ENCODE results near the gene PRPF18. TPM values are rescaled to one million over a fixed set of nuclear protein-coding genes. Genes with fewer than 3 reads are reported as not detected.

PRPF18 gene
- total RNA-seq, 1 experiment from 2014 or later = 57.8 TPM

GRCh38 chr10:13637894-13638293 is 51.1 kb downstream of the PRPF18 start:
- no peak for DNase-seq (ENCODE audit: low spot score)

DNA sequence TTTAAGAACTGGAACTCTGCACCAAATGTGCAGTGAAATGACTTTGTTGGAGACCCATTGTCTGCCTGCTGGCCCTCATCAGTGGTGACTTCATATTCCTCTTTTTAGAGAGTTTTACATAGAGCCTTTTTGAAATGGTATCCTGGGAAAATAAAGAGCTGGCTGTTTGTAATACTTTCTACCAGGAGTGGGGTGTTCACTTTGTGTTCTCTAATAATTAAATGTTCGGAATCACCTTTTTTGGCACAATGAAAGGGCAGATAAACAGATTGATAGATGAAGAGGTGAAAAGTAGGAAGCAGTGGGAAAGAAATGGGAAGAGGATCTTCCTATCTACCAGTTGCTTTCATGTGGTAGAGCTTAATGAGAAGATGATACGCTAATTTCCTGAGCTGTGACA is 55.5 kb downstream of the PRPF18 start:
- no peak for DNase-seq (ENCODE audit: low spot score)

- no peak for DNase-seq (ENCODE audit: low spot score)
Observed at GRCh38 chr10:13643016-13643415, 56.3 kb downstream of the PRPF18 start.

- no peak for DNase-seq (ENCODE audit: low spot score)
Observed at GRCh38 chr10:13644866-13645265, 58.1 kb downstream of the PRPF18 start.

- no peak for DNase-seq (ENCODE audit: low spot score)
Observed at GRCh38 chr10:13648425-13648824, 61.7 kb downstream of the PRPF18 start.

- DNase-seq (ENCODE audit: low spot score) = no peak
Observed at GRCh38 chr10:13649844-13650520, 63.2 kb downstream of the PRPF18 start.

DNA sequence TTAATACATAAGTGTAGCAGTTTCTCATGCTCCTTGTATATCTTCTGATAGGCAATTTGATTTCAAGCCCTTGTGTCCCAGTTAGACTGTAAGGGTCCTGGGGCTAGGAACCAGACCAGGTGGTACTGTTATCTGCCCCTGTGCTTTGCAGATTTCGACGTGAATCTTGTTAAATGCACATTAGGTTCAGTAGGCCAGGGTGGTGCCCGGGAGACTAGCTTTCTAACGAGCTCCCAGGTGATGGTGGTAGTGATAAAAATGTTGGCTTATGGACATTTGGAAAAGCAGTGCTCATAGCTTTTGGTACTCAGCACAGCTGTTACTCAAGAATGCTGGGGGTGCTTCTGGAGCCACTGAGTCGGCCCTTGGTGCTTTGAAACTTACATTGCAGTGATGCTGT is 64.2 kb downstream of the PRPF18 start:
- DNase-seq (ENCODE audit: low spot score) = no peak

DNA sequence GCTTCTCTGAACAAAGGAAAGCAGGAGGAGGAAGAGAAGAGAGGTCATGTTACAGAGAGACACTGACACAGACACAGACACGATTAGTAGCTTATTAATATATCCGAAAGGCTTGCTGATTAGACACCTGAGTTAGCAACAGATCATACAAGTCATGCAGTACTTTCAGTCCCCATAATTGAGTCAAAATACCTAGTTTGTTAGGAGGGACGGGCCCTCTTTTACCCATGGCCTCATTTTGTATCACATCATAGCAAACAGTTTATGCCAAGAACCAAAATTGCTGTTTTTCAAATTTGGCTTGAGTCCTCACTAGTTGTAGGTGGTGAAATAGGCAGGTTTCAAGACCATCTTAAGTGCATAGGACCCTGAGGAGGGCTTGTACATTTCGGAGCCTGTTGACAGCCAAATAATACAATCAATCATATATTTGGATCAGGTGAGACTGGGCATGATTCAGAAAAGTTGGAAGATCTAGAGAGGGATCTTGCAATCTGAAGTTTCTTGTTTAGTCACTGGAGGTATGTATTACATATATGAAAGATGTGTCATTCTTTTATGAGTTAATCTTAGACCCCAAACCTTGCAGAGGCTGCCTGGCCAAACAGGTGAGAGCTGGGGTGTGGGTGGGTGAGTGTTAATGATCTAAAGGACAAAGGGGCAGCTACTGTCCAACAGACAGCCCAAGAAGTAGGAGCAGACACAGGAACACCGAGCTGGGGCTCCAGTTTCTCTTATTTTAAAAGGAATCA is 65.4 kb downstream of the PRPF18 start:
- DNase-seq (ENCODE audit: low spot score) = no peak

- DNase-seq (ENCODE audit: low spot score) = no peak
Observed at GRCh38 chr10:13652860-13653259, 66.1 kb downstream of the PRPF18 start.

- DNase-seq (ENCODE audit: low spot score) = no peak
Observed at GRCh38 chr10:13654118-13654830, 67.5 kb downstream of the PRPF18 start.

DNA sequence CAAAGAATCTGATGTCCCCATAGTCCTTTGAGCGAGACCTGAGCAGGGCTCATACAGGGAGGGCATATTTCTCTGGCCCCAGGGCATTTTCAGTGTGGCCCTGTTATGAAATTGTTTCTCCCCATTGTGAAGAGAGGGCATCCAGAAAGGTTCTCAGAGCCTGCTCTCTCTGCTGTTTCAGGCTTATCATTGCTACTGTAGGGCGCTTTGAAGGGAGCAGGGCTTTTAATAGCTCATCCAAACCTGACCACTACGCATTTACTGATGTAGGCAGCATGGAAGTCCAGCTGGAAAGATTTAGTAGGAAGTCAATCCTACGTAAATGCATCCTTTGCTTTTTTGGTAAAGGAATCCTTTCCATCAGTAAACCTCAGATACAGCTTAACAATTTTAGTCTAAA is 68.1 kb downstream of the PRPF18 start:
- DNase-seq (ENCODE audit: low spot score) = no peak

DNA sequence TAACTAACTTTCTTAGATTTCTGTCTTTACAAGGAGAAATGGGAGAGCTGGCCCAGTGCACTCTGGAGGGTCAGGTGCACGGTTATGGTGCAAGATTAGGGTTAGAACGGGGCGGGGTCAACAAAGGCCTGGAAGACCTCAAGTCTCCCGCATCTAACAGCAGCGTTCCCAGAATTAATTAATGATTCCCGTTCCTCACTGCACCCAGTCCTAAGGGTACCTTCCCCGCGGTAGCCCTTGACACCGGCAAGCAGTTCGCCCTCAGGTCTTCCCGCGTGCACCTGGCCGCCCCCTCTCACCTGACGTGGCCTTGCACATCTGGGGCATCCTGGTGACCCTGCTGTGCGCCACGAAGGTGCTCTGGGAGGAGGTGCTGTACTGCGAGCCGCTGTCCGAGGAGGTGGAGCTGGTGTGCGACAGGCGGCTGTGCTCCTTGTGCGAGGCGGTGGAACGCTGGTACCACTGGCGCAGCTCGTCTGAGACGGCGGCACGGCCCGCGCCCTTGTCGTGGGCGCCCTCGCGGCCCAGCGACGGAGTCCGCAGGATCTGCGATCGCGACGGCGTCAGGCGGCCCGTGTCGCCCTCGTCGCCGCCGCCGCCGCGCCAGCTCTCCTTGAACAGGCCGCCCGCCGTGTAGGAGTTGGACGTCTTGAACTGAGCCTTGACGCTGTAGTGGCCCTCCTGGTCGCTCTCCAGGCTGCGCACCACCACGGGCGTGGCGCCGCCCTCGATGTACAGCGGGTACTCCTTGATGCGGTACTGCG is 69.8 kb downstream of the PRPF18 start:
- DNase-seq (ENCODE audit: low spot score) = no peak

DNA sequence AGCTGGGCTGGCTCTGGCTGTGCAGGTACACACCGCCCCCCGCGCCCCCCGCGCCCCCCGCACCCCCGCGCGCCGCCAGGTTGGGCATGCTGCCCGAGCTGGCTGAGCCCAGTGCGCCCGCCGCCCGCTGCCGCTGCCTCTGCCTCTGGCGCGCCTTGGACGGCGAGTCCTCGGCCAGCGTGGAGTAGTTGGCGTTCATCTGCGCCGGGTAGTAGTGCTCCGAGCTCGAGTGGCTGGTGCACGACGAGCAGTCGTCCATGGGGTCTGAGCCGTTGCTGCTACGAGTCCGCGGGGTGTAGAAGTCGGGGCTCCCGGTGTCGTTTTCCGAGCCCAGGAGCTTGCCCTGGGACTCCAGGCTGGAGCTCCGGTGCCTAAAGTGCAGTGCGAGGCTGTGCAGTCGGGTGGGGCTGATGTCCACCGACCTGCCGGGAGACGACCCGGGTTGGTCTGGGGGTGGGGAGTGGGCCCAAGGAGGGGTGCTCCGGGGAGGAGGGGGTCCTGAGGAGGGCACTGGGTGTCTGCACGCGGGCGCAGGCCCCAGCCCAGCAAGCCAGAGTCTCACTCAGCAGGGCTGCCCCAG is 70.4 kb downstream of the PRPF18 start:
- no peak for DNase-seq (ENCODE audit: low spot score)

DNA sequence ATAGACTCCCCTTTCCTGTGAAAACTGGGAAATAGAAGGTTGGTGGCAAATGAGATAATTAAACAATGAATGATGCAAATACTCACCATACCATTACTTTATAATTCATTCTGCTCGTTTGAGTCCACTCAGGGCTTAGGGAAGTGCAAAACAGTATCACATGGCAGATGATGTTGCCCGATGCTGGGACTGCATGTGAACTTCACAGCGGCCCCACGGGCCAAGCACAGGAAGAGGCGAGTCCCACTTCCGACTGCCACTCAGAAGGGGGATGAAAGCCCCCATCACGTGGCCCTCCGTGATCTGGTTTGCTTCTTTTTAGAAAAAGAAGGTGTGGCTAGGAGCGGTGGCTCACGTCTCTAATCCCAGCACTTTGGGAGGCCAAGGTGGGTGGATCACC is 71.5 kb downstream of the PRPF18 start:
- DNase-seq (ENCODE audit: low spot score) = no peak

GRCh38 chr10:13658871-13659685 is 72.3 kb downstream of the PRPF18 start:
- no peak for DNase-seq (ENCODE audit: low spot score)

DNA sequence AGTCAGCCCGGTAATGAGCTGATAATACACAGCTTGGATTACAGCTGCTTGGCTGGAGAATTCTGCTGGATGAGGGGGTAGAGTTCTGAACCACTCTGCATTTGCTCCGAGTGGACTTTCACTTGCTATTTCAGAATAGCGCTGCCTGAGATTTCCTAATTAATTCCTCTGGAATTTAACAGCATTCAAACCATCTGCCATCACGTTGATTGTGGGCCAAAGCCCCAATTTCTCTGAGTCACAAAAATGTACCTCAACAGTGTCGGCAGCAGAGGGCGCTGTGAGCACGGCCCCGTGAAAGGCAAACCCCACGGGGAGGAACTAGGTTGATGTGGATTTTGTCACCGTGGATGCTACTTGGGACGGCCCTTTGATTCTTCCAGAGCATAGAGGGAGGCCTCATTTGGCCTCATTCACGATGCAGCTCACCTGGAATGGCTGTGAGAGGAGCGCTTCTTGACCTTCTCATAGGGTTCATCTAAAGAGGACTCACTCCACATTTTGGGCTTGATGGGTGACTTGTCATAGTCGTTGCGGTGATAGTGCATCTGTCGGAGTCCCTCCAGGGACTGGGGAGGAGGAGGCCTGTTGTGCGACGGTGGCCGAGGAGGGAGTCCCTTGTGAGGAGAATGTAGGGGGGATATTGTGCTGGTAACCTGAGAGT is 73.3 kb downstream of the PRPF18 start:
- peak; percentile 43 for DNase-seq (ENCODE audit: low spot score)

DNA sequence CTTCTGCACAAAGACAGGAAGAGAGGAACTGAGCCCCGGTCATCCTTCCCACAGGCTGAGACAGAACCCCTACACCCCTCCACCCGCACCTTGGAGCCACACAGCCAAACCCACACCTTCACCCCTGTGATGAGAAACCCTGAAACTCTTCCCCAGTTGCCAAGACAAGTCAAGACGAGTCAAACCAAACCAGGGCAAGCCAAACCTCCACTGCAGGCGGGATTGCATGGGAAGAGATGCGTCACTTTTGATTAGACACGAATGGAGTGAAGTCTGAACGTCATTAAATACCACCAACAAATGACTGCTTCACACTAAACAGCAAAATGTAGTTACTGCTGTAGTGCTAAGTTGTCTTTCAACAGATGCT is 73.8 kb downstream of the PRPF18 start:
- no peak for DNase-seq (ENCODE audit: low spot score)

- no peak for DNase-seq (ENCODE audit: low spot score)
Observed at GRCh38 chr10:13661256-13661655, 74.5 kb downstream of the PRPF18 start.

DNA sequence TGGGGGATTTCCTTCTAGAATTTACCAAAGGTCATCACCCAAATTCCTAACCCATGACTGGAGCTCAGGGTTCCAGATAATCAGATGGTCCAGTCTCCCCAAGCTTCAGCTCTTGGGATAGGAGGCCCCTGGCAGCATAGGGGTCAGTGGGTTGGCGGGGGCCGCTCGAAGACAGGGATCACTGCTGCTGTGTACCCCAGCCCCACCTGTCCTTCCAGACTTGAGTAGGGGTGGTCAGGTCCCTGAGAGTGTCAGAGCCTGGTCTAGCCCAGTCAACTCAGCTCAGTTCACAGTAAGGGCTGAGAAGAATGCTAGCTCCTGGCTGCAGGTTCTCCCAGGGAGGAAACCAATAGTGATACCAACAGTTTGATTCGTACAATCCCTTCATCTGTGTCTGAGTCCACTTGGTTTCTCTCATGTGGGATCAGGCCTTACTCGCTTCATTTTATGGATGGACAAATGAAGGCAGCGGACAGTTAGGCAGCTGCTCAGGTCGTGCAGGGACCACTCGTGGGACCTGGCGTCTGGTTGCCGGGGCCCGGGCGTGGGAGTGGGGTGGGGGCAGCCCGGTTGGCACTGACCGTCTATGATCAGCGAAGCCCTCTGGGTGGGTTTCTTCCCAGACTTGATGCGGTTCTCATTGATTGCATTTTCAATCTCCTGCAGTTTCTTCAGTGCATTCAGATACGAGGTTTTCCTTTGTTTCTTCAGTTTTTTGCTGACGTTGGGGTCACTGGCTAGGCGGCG is 78.9 kb downstream of the PRPF18 start:
- DNase-seq (ENCODE audit: low spot score) = no peak

DNA sequence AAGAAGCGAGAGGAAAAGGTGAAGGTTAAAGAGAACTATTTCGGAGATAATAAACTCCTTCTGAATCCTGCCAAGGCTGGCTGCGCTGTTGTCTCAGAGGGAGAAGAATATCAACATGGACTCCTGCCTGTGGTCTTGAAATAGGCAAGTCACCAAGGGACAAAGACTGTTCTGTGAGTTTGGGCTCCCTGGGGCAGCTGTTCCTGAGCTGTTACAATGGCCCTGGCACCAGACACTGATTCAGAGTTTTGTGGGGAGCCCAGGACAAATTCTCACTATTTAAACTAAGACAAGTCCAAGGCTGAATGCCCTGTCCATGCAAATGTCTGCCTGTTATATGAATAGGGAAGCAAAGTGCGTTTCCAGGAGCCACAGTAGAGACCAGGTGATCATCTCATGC is 81.4 kb downstream of the PRPF18 start:
- DNase-seq (ENCODE audit: low spot score) = no peak

Measured in A172 (cell line).